ENCODE results near the gene CLEC2D. TPM values are rescaled to one million over a fixed set of nuclear protein-coding genes. Genes with fewer than 3 reads are reported as not detected.

CLEC2D gene
- total RNA-seq, 1 donor from 2014 or later, result 18.7 TPM

GRCh38 chr12:9727813-9728212 is 58.3 kb downstream of the CLEC2D start:
- Histone ChIP-seq H3F3A (ENCODE audit: low read depth) (no peaks in the 10 kb centered on the region), H3K9ac (no peak overlapping the region), H3K27ac (no peak overlapping the region), H3K4me3 (no peak overlapping the region), H3K36me3 (no peaks in the 10 kb centered on the region), H4K20me1 (ENCODE audit: low read depth) (no peaks in the 10 kb centered on the region), H2AFZ (replicated peaks) (no peak overlapping the region), H3K9me3 (ENCODE audit: low read depth) (no peaks in the 10 kb centered on the region), H3K27me3 (no peaks in the 10 kb centered on the region), H3K4me2 (no peak overlapping the region), H3K79me2 (ENCODE audit: low read depth) (no peaks in the 10 kb centered on the region), H3K4me1 (no peaks in the 10 kb centered on the region)
- Mint-ChIP-seq H3K27me3 (ENCODE audit: insufficient read depth, low read depth) (no peaks in the 10 kb centered on the region), H3K27ac (no peak overlapping the region), H3K4me3 (no peak overlapping the region), H3K4me1 (no peaks in the 10 kb centered on the region), H3K9me3 (no peaks in the 10 kb centered on the region), H3K36me3 (no peaks in the 10 kb centered on the region)
- no peak for DNase-seq (ENCODE audit: low spot score)
- TF ChIP-seq EZH2phosphoT487 (IDR thresholded peaks at IDR 0.05) (no peak), EZH2 (IDR thresholded peaks at IDR 0.05) (no peak), CTCF (IDR thresholded peaks at IDR 0.05) (no peak)

- no peaks in the 10 kb centered on the region for H4K20me1 ChIP-seq (ENCODE audit: low read depth)
- no peaks in the 10 kb centered on the region for H3K9me3 ChIP-seq (ENCODE audit: low read depth)
- H3K4me3 Mint-ChIP-seq, result no peak overlapping the region
- no peak overlapping the region for H2AFZ ChIP-seq (replicated peaks)
- no peak for DNase-seq (ENCODE audit: low spot score)
- no peak overlapping the region for H3K9ac ChIP-seq
- H3K79me2 ChIP-seq (ENCODE audit: low read depth), result no peaks in the 10 kb centered on the region
- H3K27me3 ChIP-seq, result no peaks in the 10 kb centered on the region
- H3K4me2 ChIP-seq, result no peak overlapping the region
- no peaks in the 10 kb centered on the region for H3F3A ChIP-seq (ENCODE audit: low read depth)
- H3K4me3 ChIP-seq, result no peak overlapping the region
- H3K9me3 Mint-ChIP-seq, result no peaks in the 10 kb centered on the region
- no peaks in the 10 kb centered on the region for H3K27me3 Mint-ChIP-seq (ENCODE audit: insufficient read depth, low read depth)
- H3K4me1 ChIP-seq, result no peaks in the 10 kb centered on the region
- TF ChIP-seq CTCF (IDR thresholded peaks at IDR 0.05) (no peak), EZH2 (IDR thresholded peaks at IDR 0.05) (no peak), EZH2phosphoT487 (IDR thresholded peaks at IDR 0.05) (no peak)
- no peaks in the 10 kb centered on the region for H3K36me3 Mint-ChIP-seq
- H3K36me3 ChIP-seq, result no peaks in the 10 kb centered on the region
- H3K27ac Mint-ChIP-seq, result no peak overlapping the region
- H3K4me1 Mint-ChIP-seq, result no peaks in the 10 kb centered on the region
- no peak overlapping the region for H3K27ac ChIP-seq
These were observed 59.6 kb downstream of the CLEC2D start for GRCh38 chr12:9729082-9729481.

- DNase-seq (ENCODE audit: low spot score), result no peak
- no peaks in the 10 kb centered on the region for H3K4me1 Mint-ChIP-seq
These were observed 60.5 kb downstream of the CLEC2D start for GRCh38 chr12:9730011-9730410.

More at GRCh38 chr12:9730011-9730410, 60.5 kb downstream of the CLEC2D start:
- Histone ChIP-seq H3K27ac (no peak overlapping the region), H2AFZ (replicated peaks) (no peak overlapping the region), H3K4me3 (no peak overlapping the region), H3K9me3 (ENCODE audit: low read depth) (no peaks in the 10 kb centered on the region), H3K9ac (no peak overlapping the region), H3K4me2 (no peak overlapping the region), H3F3A (ENCODE audit: low read depth) (no peaks in the 10 kb centered on the region), H3K27me3 (no peaks in the 10 kb centered on the region), H3K36me3 (no peaks in the 10 kb centered on the region), H3K79me2 (ENCODE audit: low read depth) (no peaks in the 10 kb centered on the region), H3K4me1 (no peaks in the 10 kb centered on the region), H4K20me1 (ENCODE audit: low read depth) (no peaks in the 10 kb centered on the region)
- no peaks in the 10 kb centered on the region for H3K9me3 Mint-ChIP-seq
- H3K27me3 Mint-ChIP-seq (ENCODE audit: insufficient read depth, low read depth), result no peaks in the 10 kb centered on the region
- no peaks in the 10 kb centered on the region for H3K36me3 Mint-ChIP-seq
- TF ChIP-seq CTCF (IDR thresholded peaks at IDR 0.05) (no peak), EZH2 (IDR thresholded peaks at IDR 0.05) (no peak), EZH2phosphoT487 (IDR thresholded peaks at IDR 0.05) (no peak)
- no peak overlapping the region for H3K27ac Mint-ChIP-seq
- no peak overlapping the region for H3K4me3 Mint-ChIP-seq

Data from neural progenitor cell (in vitro differentiated cells).